ENCODE data around the gene WAC. TPM values are rescaled to one million over a fixed set of nuclear protein-coding genes. Genes with fewer than 3 reads are reported as not detected.
"Not testable (repeated sequence)": the region's sequence is repeated elsewhere in the genome, so short reads cannot be mapped to it uniquely, and the experiment has no call there.

The WAC gene
- 29.3 and 46.6 TPM in 2 replicates for total RNA-seq (2014; rRNA removed; shearing (Covaris generic))

- DNase-seq (ENCODE audit: low read depth), result peak; percentile 92
Observed at GRCh38 chr10:28532337-28533185, at the start of gene WAC. Gene WAC (plus strand): TSS chr10:28533118. CDS start chr10:28533580, 462 bp downstream.

GRCh38 chr10:28489206-28489605 is 43.7 kb upstream of the WAC start:
- DNase-seq (ENCODE audit: low read depth), result no peak

- not testable (repeated sequence) for DNase-seq (ENCODE audit: low read depth)
Observed at GRCh38 chr10:28490256-28490865, 42.6 kb upstream of the WAC start.

GRCh38 chr10:28492116-28492920 is 40.6 kb upstream of the WAC start:
- no peak for DNase-seq (ENCODE audit: low read depth)

- no peak for DNase-seq (ENCODE audit: low read depth)
Observed at GRCh38 chr10:28494420-28494819, 38.5 kb upstream of the WAC start.

- no peak for DNase-seq (ENCODE audit: low read depth)
Observed at GRCh38 chr10:28495084-28495483, 37.8 kb upstream of the WAC start.

- no peak for DNase-seq (ENCODE audit: low read depth)
Observed at GRCh38 chr10:28496017-28496416, 36.9 kb upstream of the WAC start.

- DNase-seq (ENCODE audit: low read depth), result no peak
Observed at GRCh38 chr10:28496481-28496961, 36.4 kb upstream of the WAC start.

GRCh38 chr10:28497313-28498126 is 35.4 kb upstream of the WAC start:
- DNase-seq (ENCODE audit: low read depth), result no peak

- not testable (repeated sequence) for DNase-seq (ENCODE audit: low read depth)
Observed at GRCh38 chr10:28500203-28500602, 32.7 kb upstream of the WAC start.

- DNase-seq (ENCODE audit: low read depth), result peak; percentile 35
Observed at GRCh38 chr10:28503114-28503513, 29.8 kb upstream of the WAC start.

- no peak for DNase-seq (ENCODE audit: low read depth)
Observed at GRCh38 chr10:28505359-28505959, 27.5 kb upstream of the WAC start.

GRCh38 chr10:28508304-28508925 is 24.5 kb upstream of the WAC start:
- DNase-seq (ENCODE audit: low read depth), result no peak

- no peak for DNase-seq (ENCODE audit: low read depth)
Observed at GRCh38 chr10:28509286-28509685, 23.6 kb upstream of the WAC start.

GRCh38 chr10:28514648-28515047 is 18.3 kb upstream of the WAC start:
- DNase-seq (ENCODE audit: low read depth), result no peak

GRCh38 chr10:28520346-28520745 is 12.6 kb upstream of the WAC start:
- DNase-seq (ENCODE audit: low read depth), result no peak

- not testable (repeated sequence) for DNase-seq (ENCODE audit: low read depth)
Observed at GRCh38 chr10:28520828-28521227, 12.1 kb upstream of the WAC start.

- not testable (repeated sequence) for DNase-seq (ENCODE audit: low read depth)
Observed at GRCh38 chr10:28521961-28522360, 11.0 kb upstream of the WAC start.

GRCh38 chr10:28523725-28524252 is 9.1 kb upstream of the WAC start:
- no peak for DNase-seq (ENCODE audit: low read depth)

- DNase-seq (ENCODE audit: low read depth), result peak; percentile 11
Observed at GRCh38 chr10:28530751-28531150, 2.2 kb upstream of the WAC start.
